Brain pericyte (primary cell): ENCODE results near the gene SLAMF9.
A peak's percentile ranks its signal among the peaks of the same experiment; 100 is the strongest.

Experiments
- DNase-seq: peaks from one replicate; pipeline ENCODE4 v3.0.0-alpha.2; 2012; ENCODE audit warnings: low read depth, low spot score

SLAMF9 gene

GRCh38 chr1:159932296-159933285 is 21.4 kb downstream of the SLAMF9 start:
- no peak for DNase-seq

GRCh38 chr1:159931795-159932173 is 22.3 kb downstream of the SLAMF9 start:
- DNase-seq, result no peak

GRCh38 chr1:159931101-159931794 is 22.8 kb downstream of the SLAMF9 start:
- DNase-seq, result no peak

- DNase-seq, result no peak
Observed at GRCh38 chr1:159930634-159931033, 23.4 kb downstream of the SLAMF9 start.

- DNase-seq, result no peak
Observed at GRCh38 chr1:159930216-159930615, 23.8 kb downstream of the SLAMF9 start.

GRCh38 chr1:159929155-159930051 is 24.6 kb downstream of the SLAMF9 start:
- no peak for DNase-seq

GRCh38 chr1:159928491-159929050 is 25.5 kb downstream of the SLAMF9 start:
- no peak for DNase-seq

GRCh38 chr1:159927849-159928431 is 26.1 kb downstream of the SLAMF9 start:
- no peak for DNase-seq

GRCh38 chr1:159927211-159927848 is 26.7 kb downstream of the SLAMF9 start:
- DNase-seq, result no peak

GRCh38 chr1:159925719-159926078 is 28.3 kb downstream of the SLAMF9 start:
- no peak for DNase-seq

GRCh38 chr1:159924791-159925718 is 29.0 kb downstream of the SLAMF9 start, which contains the start of gene TAGLN2:
TAGLN2 (minus strand) TSS chr1:159925507; CDS start chr1:159920509, 4,998 bp downstream.
- peak; percentile 69 for DNase-seq

GRCh38 chr1:159924025-159924790 is 29.8 kb downstream of the SLAMF9 start:
- DNase-seq, result peak; percentile 80

- DNase-seq, result peak; percentile 73
Observed at GRCh38 chr1:159923203-159924024, 30.6 kb downstream of the SLAMF9 start.

GRCh38 chr1:159922511-159923202 is 31.4 kb downstream of the SLAMF9 start:
- peak; percentile 46 for DNase-seq

- DNase-seq, result no peak
Observed at GRCh38 chr1:159921700-159922504, 32.1 kb downstream of the SLAMF9 start.

- no peak for DNase-seq
Observed at GRCh38 chr1:159921251-159921650, 32.8 kb downstream of the SLAMF9 start.
